Measurements from ENCODE around the gene ULK2. TPM values are rescaled to one million over a fixed set of nuclear protein-coding genes. Genes with fewer than 3 reads are reported as not detected.

ULK2 gene
- total and polyA plus RNA-seq, 2 of the 13 experiments (the other 11 are each of a cell fraction or from before 2014, with no cell fraction given): 0.01 TPM; not detected in 1

GRCh38 chr17:19883537-19884215 is 15.9 kb upstream of the ULK2 start:
- POLR2A ChIA-PET: no interaction called here
- intact Hi-C loops (cut with micrococcal nuclease; ENCODE audit: unreplicated experiment): no loop called here
- CTCF ChIA-PET (ENCODE audit: low intra/inter-chr PET ratio, low total read pairs): no interaction called here
- no peaks in the 10 kb centered on the region for H3K4me1 ChIP-seq (ENCODE audit: insufficient read depth, low read length)
- H3K79me2 ChIP-seq (ENCODE audit: insufficient read depth, low read length): no peaks in the 10 kb centered on the region
- no peaks in the 10 kb centered on the region for H3K9me3 ChIP-seq (ENCODE audit: low read length)
- 71% methylated on average over 8 of the region's 8 CpGs for WGBS (ENCODE audit: low lambda C conversion rate)
- no peak for ATAC-seq
- H2AFZ ChIP-seq (ENCODE audit: low read length): no peak overlapping the region
- in situ Hi-C loops (cut with HindIII; ENCODE audit: extremely low pct_ligation_motif_present, low pct_unique_long_range_greater_than_20kb): no loop called here
- BruUV-seq (replicated peaks): no TSS peak
- no peaks in the 10 kb centered on the region for H3K36me3 ChIP-seq (replicated peaks in 1 of 2; ENCODE audit: control insufficient read depth in 1 of 2, insufficient read depth in 2 of 2, low read length in 2 of 2)
- no peak overlapping the region for H3K4me3 ChIP-seq (replicated peaks in 1 of 3; ENCODE audit: insufficient read depth in 1 of 3, low read depth in 2 of 3, low read length in 3 of 3)
- no peaks in the 10 kb centered on the region for H3K27me3 ChIP-seq (ENCODE audit: control insufficient read depth in 1 of 2, insufficient read depth in 2 of 2, low read length in 2 of 2)
- no peak overlapping the region for H3K27ac ChIP-seq (ENCODE audit: extremely low read length, insufficient read depth, low read length)
- no peak for FAIRE-seq
- no peak overlapping the region for H3K9ac ChIP-seq (ENCODE audit: insufficient read depth, low read depth, low read length)
- H3K4me2 ChIP-seq (ENCODE audit: low read depth, low read length): no peak overlapping the region
- no peak for DNase-seq (ENCODE audit: low spot score)
- H4K20me1 ChIP-seq (ENCODE audit: insufficient read depth, low read length): no peaks in the 10 kb centered on the region
- TF ChIP-seq, protein P1, sequence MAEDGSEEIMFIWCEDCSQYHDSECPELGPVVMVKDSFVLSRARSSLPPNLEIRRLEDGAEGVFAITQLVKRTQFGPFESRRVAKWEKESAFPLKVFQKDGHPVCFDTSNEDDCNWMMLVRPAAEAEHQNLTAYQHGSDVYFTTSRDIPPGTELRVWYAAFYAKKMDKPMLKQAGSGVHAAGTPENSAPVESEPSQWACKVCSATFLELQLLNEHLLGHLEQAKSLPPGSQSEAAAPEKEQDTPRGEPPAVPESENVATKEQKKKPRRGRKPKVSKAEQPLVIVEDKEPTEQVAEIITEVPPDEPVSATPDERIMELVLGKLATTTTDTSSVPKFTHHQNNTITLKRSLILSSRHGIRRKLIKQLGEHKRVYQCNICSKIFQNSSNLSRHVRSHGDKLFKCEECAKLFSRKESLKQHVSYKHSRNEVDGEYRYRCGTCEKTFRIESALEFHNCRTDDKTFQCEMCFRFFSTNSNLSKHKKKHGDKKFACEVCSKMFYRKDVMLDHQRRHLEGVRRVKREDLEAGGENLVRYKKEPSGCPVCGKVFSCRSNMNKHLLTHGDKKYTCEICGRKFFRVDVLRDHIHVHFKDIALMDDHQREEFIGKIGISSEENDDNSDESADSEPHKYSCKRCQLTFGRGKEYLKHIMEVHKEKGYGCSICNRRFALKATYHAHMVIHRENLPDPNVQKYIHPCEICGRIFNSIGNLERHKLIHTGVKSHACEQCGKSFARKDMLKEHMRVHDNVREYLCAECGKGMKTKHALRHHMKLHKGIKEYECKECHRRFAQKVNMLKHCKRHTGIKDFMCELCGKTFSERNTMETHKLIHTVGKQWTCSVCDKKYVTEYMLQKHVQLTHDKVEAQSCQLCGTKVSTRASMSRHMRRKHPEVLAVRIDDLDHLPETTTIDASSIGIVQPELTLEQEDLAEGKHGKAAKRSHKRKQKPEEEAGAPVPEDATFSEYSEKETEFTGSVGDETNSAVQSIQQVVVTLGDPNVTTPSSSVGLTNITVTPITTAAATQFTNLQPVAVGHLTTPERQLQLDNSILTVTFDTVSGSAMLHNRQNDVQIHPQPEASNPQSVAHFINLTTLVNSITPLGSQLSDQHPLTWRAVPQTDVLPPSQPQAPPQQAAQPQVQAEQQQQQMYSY (CRISPR knock-in tag; IDR thresholded peaks at IDR 0.05): no peak
- no peak for TF ChIP-seq ZNF644 (CRISPR knock-in tag; IDR thresholded peaks at IDR 0.05; ENCODE audit: low read depth)
- no peak for TF ChIP-seq RBAK (CRISPR knock-in tag; IDR thresholded peaks at IDR 0.05)
- TF ChIP-seq, protein P2, sequence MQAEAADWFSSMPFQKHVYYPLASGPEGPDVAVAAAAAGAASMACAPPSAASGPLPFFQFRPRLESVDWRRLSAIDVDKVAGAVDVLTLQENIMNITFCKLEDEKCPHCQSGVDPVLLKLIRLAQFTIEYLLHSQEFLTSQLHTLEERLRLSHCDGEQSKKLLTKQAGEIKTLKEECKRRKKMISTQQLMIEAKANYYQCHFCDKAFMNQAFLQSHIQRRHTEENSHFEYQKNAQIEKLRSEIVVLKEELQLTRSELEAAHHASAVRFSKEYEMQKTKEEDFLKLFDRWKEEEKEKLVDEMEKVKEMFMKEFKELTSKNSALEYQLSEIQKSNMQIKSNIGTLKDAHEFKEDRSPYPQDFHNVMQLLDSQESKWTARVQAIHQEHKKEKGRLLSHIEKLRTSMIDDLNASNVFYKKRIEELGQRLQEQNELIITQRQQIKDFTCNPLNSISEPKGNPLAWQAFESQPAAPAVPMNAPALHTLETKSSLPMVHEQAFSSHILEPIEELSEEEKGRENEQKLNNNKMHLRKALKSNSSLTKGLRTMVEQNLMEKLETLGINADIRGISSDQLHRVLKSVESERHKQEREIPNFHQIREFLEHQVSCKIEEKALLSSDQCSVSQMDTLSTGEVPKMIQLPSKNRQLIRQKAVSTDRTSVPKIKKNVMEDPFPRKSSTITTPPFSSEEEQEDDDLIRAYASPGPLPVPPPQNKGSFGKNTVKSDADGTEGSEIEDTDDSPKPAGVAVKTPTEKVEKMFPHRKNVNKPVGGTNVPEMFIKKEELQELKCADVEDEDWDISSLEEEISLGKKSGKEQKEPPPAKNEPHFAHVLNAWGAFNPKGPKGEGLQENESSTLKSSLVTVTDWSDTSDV (CRISPR knock-in tag; IDR thresholded peaks at IDR 0.05): no peak
- no peak for TF ChIP-seq ZNF598 (CRISPR knock-in tag; IDR thresholded peaks at IDR 0.05; ENCODE audit: borderline replicate concordance)
- TF ChIP-seq JUND (CRISPR knock-in tag; IDR thresholded peaks at IDR 0.05): no peak
- TF ChIP-seq HNRNPLL (IDR thresholded peaks at IDR 0.05; ENCODE audit: low read depth, low read length, poor library complexity, severe bottlenecking): no peak
- no peak for TF ChIP-seq FOXC1 (CRISPR knock-in tag; IDR thresholded peaks at IDR 0.05; ENCODE audit: borderline replicate concordance)
- no peak for TF ChIP-seq STAT5B (CRISPR knock-in tag; IDR thresholded peaks at IDR 0.05)
- no peak for TF ChIP-seq ZMAT5 (CRISPR knock-in tag; IDR thresholded peaks at IDR 0.05; ENCODE audit: borderline replicate concordance, low read depth)
- no peak for TF ChIP-seq ZNF605 (CRISPR knock-in tag; IDR thresholded peaks at IDR 0.05)
- TF ChIP-seq ZSCAN20 (CRISPR knock-in tag; IDR thresholded peaks at IDR 0.05; ENCODE audit: borderline replicate concordance): no peak
- TF ChIP-seq ZNF282 (IDR thresholded peaks at IDR 0.05; ENCODE audit: partially characterized antibody): no peak
- TF ChIP-seq ARID5B (CRISPR knock-in tag; IDR thresholded peaks at IDR 0.05): no peak

Data from HepG2 (cell line).